IMR-90 (cell line): Measurements from ENCODE around the gene WNK4. TPM values are rescaled to one million over a fixed set of nuclear protein-coding genes. Genes with fewer than 3 reads are reported as not detected.

Experiments used
- ATAC-seq: fragments of 200-7000 bp; cut with Tn5 transposase; 2 replicates; pipeline ENCODE4 v1.9.1; 2020; ENCODE audit warnings: low read depth, mild to moderate bottlenecking, moderate library complexity
- BruUV-seq: library from RNA; stranded (reverse); fragments of 400-500 nt; replicated peaks from 2 replicates; lab custom pipeline; 2021; lab: Mats Ljungman, UMichigan
- CTCF ChIA-PET: fragments of 300-600 bp; formaldehyde crosslinking; extraction: SDS; loops from one replicate; lab custom pipeline; 2021; ENCODE audit warnings: antibody characterized with exemption; lab: Yijun Ruan, JAX
- POLR2A ChIA-PET: fragments of 300-600 bp; sonication (Branson Sonifier 250); formaldehyde crosslinking; loops from one replicate; lab custom pipeline; 2022; ENCODE audit warnings: antibody characterized with exemption; ENCODE audit not compliant: unreplicated experiment; lab: Charles Lee
- DNase-seq: peaks from one replicate; pipeline ENCODE4 v3.0.0; 2013
- H2AFZ ChIP-seq: replicated peaks from 2 replicates; pipeline ENCODE3; 2013; ENCODE audit warnings: low read length, mild to moderate bottlenecking; ENCODE audit not compliant: poor library complexity
- H2AK5ac ChIP-seq: 2 replicates; pipeline ENCODE4 v1.6.1; 2013; ENCODE audit warnings: low read depth, low read length, inconsistent platforms
- H2AK9ac ChIP-seq: replicated peaks from 2 replicates; pipeline ENCODE3; 2013; ENCODE audit warnings: mild to moderate bottlenecking, low read depth, low read length, moderate library complexity; ENCODE audit not compliant: poor library complexity
- H2BK120ac ChIP-seq: 2 replicates; pipeline ENCODE4 v1.6.1; 2013; ENCODE audit warnings: low read depth, low read length, inconsistent platforms
- H2BK15ac ChIP-seq: 3 replicates; pipeline ENCODE4 v1.6.1; 2013; ENCODE audit warnings: low read depth, low read length, inconsistent platforms
- H2BK20ac ChIP-seq: 2 replicates; pipeline ENCODE4 v1.6.1; 2013; ENCODE audit warnings: low read depth, mild to moderate bottlenecking, inconsistent platforms, low read length, moderate library complexity
- H2BK5ac ChIP-seq: 2 replicates; pipeline ENCODE4 v1.6.1; 2013; ENCODE audit warnings: mild to moderate bottlenecking, low read depth, low read length, inconsistent platforms; ENCODE audit not compliant: poor library complexity, severe bottlenecking
- H3K14ac ChIP-seq: replicated peaks from 2 replicates; pipeline ENCODE4 v1.6.1; 2013; ENCODE audit warnings: low read depth, low read length, inconsistent platforms
- H3K18ac ChIP-seq: 2 replicates; pipeline ENCODE4 v1.6.1; 2013; ENCODE audit warnings: low read depth, low read length, control low read depth
- H3K23ac ChIP-seq: 2 replicates; pipeline ENCODE4 v1.6.1; 2013; ENCODE audit warnings: low read depth, low read length, inconsistent platforms
- H3K27ac ChIP-seq: 2 replicates; pipeline ENCODE4 v1.5.1; 2013; ENCODE audit warnings: mild to moderate bottlenecking, control low read depth, low read length; ENCODE audit not compliant: insufficient read depth
- H3K27me3 ChIP-seq: 2 replicates; pipeline ENCODE4 v1.6.1; 2013; ENCODE audit warnings: low read length; ENCODE audit not compliant: control insufficient read depth, insufficient read depth
- H3K36me3 ChIP-seq: 2 replicates; pipeline ENCODE4 v1.6.1; 2013; ENCODE audit warnings: low read length, mixed read lengths; ENCODE audit not compliant: control insufficient read depth, insufficient read depth
- H3K4ac ChIP-seq: 2 replicates; pipeline ENCODE4 v1.6.1; 2013; ENCODE audit warnings: low read depth, low read length, inconsistent platforms
- H3K4me1 ChIP-seq: 2 replicates; pipeline ENCODE4 v1.6.1; 2013; ENCODE audit warnings: low read length, mixed read lengths; ENCODE audit not compliant: control insufficient read depth, insufficient read depth
- H3K4me2 ChIP-seq: 2 replicates; pipeline ENCODE4 v1.6.1; 2013; ENCODE audit warnings: low read depth, mild to moderate bottlenecking, control low read depth, low read length, moderate library complexity
- H3K4me3 ChIP-seq: 2 replicates; pipeline ENCODE4 v1.5.1; 2013; ENCODE audit warnings: low read depth, mild to moderate bottlenecking, control low read depth, low read length, moderate library complexity; ENCODE audit not compliant: insufficient read depth
- H3K56ac ChIP-seq: 2 replicates; pipeline ENCODE4 v1.6.1; 2013; ENCODE audit warnings: low read length, inconsistent platforms; ENCODE audit not compliant: insufficient read depth; ENCODE audit errors: extremely low read depth
- H3K79me1 ChIP-seq, 2 experiments: 2 replicates each; pipeline ENCODE4 v1.6.1; 2013; ENCODE audit warnings: low read length in 2 of 2, inconsistent platforms in 1 of 2, low read depth in 1 of 2
- H3K9ac ChIP-seq: 2 replicates; pipeline ENCODE4 v1.6.1; 2013; ENCODE audit warnings: low read depth, low read length, control low read depth
- H3K9me1 ChIP-seq: 2 replicates; pipeline ENCODE4 v1.6.1; 2013; ENCODE audit warnings: low read length, inconsistent platforms; ENCODE audit not compliant: insufficient read depth
- H3K9me3 ChIP-seq: 2 replicates; pipeline ENCODE4 v1.6.1; 2013; ENCODE audit warnings: low read length; ENCODE audit not compliant: control insufficient read depth, insufficient read depth
- H4K20me1 ChIP-seq: 2 replicates; pipeline ENCODE4 v1.6.1; 2013; ENCODE audit warnings: low read length, inconsistent platforms; ENCODE audit not compliant: insufficient read depth
- H4K5ac ChIP-seq: 2 replicates; pipeline ENCODE4 v1.6.1; 2013; ENCODE audit warnings: mild to moderate bottlenecking, low read depth, low read length, control low read depth
- H4K8ac ChIP-seq, 2 experiments: 2 replicates each; pipeline ENCODE4 v1.6.1; 2013; ENCODE audit warnings: low read depth in 2 of 2, low read length in 2 of 2, control low read depth in 1 of 2, inconsistent platforms in 1 of 2
- H4K91ac ChIP-seq: 2 replicates; pipeline ENCODE4 v1.6.1; 2013; ENCODE audit warnings: low read depth, low read length, inconsistent platforms; ENCODE audit not compliant: insufficient read depth
- MXI1 ChIP-seq: IDR thresholded peaks from 2 replicates; pipeline ENCODE4 v1.6.1; 2012; ENCODE audit warnings: low read depth, mild to moderate bottlenecking, low read length, moderate library complexity, borderline replicate concordance
- SMC3 ChIP-seq: fragments of 150-350 bp; IDR thresholded peaks from 2 replicates; pipeline ENCODE4 v1.6.1; 2016; ENCODE audit warnings: low read depth, mild to moderate bottlenecking, antibody characterized with exemption, low read length, moderate library complexity
- WGBS, 2 experiments: methylation state at CpG; one replicate each; pipeline versions ENCODE4 v1.1.5 to v1.1.7; 2013; ENCODE audit warnings: missing lambda C conversion rate in 2 of 2; ENCODE audit not compliant: insufficient read length in 1 of 2; ENCODE audit errors: extremely low coverage in 2 of 2; 5-methylcytosine and 5-hydroxymethylcytosine counted together
- dilution Hi-C: fragments of 300-500 bp; cut with HindIII; formaldehyde crosslinking; loops from one replicate; pipeline ENCODE4 v1.14.3; 2018; ENCODE audit warnings: low sequenced_read_pairs; ENCODE audit not compliant: unreplicated experiment
- in situ Hi-C: fragments of 300-500 bp; cut with MboI; formaldehyde crosslinking; loops from 3 replicates; pipeline ENCODE4 v1.14.3; 2019; ENCODE audit warnings: low sequenced_read_pairs, inconsistent platforms, mixed read lengths
- intact Hi-C: fragments of 100-400 bp; cut with micrococcal nuclease; formaldehyde crosslinking; loops from 2 replicates; pipeline ENCODE4 v1.10.0; 2022
- polyA plus RNA-seq, 3 experiments: library from polyadenylated mRNA; depleted of rRNA; stranded (reverse); fragments of >200 nt; gene quantifications; 2 replicates each; pipeline ENCODE4 v1.2.3, GENCODE V29; 2012; ENCODE audit warnings: low replicate concordance in 1 of 3
- total RNA-seq: library from RNA; depleted of rRNA; stranded (reverse); fragments of >200 nt; gene quantifications from 2 replicates; pipeline ENCODE4 v1.2.3, GENCODE V29; 2012

The WNK4 gene
- total and polyA plus RNA-seq, 2 of the 4 experiments (the other 2 are of a cell fraction) = 1.3 to 15.1 TPM

DNA sequence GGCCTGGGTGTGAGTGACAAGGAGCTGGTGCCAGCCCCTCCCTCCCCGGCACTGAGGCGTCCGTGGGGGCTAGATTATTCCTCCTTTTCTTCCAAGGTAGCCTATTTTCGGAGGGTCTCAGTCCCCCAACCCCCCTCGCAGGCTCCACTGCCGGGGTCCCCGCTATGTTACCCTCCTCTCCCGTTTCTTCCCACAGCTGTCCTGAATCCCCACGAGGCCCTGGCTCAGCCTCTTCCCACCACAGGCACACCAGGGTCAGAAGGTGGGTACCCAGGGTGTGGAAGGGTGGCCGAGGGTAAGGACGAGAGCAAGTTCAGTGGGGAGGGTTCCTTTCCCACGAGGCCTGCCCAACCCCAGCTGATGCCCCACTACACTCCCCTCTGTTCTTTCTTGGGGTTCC, 18.8 kb upstream of the WNK4 start:
- 0 out of 2 replicates have a peak overlapping the region, but pooled peaks have one; percentile 3 for H2AK5ac ChIP-seq
- H2BK5ac ChIP-seq = no peak overlapping the region
- ATAC-seq (no peak), DNase-seq (no peak)
- no TSS peak for BruUV-seq
- H3K4me1 ChIP-seq = no peaks in the 10 kb centered on the region
- H3K14ac ChIP-seq = no peak overlapping the region; the same call in 1 of the 2 replicates
- dilution Hi-C loops (no loop called here), in situ Hi-C loops (no loop called here), intact Hi-C loops (loop anchor here (5.0 kb wide), 2 partner anchors 61 to 184 kb away; partner anchors contain the start of genes BECN1 and PSMC3IP)
- H4K20me1 ChIP-seq = no peaks in the 10 kb centered on the region
- H4K91ac ChIP-seq = no peak overlapping the region
- no peak overlapping the region for H2BK120ac ChIP-seq
- 40% methylated on average over 1 of the region's 12 CpGs; no CpG with 5 or more reads in 1 of the 2 experiments for WGBS, 2 experiments
- H3K18ac ChIP-seq = no peak overlapping the region
- no peak overlapping the region for H2BK15ac ChIP-seq
- ChIA-PET POLR2A (no interaction called here), CTCF (interaction anchor here (3.5 kb wide), 1 partner anchor 14 kb away, joined by 12 read pairs; no protein-coding TSS in a partner anchor)
- no peak overlapping the region for H4K5ac ChIP-seq
- no peaks in the 10 kb centered on the region for H3K79me1 ChIP-seq
- H4K8ac ChIP-seq = no peak overlapping the region
- H3K56ac ChIP-seq = no peak overlapping the region
- H2AK9ac ChIP-seq = peak overlapping the region; percentile 7
- no peak overlapping the region for H3K9ac ChIP-seq
- H3K4ac ChIP-seq = no peak overlapping the region
- H3K36me3 ChIP-seq = no peaks in the 10 kb centered on the region
- H3K23ac ChIP-seq = no peak overlapping the region
- H2AFZ ChIP-seq = peak overlapping the region; percentile 87
- peak overlapping the region; percentile 74; the same call in 1 of the 2 replicates for H3K4me2 ChIP-seq
- H2BK20ac ChIP-seq = no peak overlapping the region
- no peak overlapping the region for H3K4me3 ChIP-seq
- H3K27ac ChIP-seq = no peak overlapping the region
- H3K9me3 ChIP-seq = no peaks in the 10 kb centered on the region
- no peaks in the 10 kb centered on the region for H3K9me1 ChIP-seq
- TF ChIP-seq SMC3 (no peak), MXI1 (no peak)
- peaks cover 43% of the 10 kb centered on the region for H3K27me3 ChIP-seq
